ENCODE measurements around the gene KRT83.

Gene KRT83

DNA sequence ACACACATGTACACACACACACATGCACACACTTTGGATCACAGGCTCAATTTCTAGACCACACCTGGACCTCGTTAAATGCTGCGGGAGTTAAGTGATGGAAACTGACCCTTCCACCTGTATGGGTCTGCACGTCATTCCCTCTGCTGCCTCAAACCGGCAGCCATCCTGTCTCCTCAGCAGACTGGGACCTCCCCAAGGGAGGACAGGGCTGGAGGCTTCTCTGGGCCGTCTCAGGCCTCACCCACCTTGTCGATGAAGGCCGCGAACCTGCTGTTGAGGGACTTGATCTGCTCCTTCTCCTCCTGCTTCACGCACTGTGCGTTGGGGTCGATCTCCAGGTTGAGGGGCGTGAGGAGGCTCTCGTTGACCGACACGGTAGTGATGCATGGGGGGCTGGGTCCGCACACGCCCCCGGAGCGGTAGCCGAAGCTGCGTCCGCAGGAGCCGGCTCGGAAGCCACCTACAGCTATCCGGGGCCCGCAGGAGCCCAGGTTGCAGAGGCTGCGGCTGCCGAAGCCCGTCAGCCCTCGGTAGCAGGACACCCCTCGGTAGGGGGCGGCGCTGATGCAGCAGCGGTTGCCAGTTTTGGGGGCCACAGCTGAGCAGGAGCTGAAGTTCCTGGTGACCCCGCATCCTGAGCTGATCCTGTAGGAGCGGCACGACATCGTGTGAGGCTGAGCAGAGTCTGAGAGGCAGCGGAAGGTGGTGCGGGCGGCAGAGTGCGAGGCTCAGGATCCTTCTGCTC, 45.7 kb upstream of the KRT83 start, which contains the start of gene KRT85:
Gene KRT85 (minus strand): TSS at position 744 of the 748 bp plus-strand sequence. CDS start 76 bp downstream, at position 668.
- Histone ChIP-seq H3K9me3 (no peaks in the 10 kb centered on the region), H3K27ac (no peak within 1 kb of the TSS), H3K4me1 (ENCODE audit: control insufficient read depth in 1 of 2, insufficient read depth in 1 of 2, low read depth in 1 of 2, low read length in 1 of 2) (no peaks in the 10 kb centered on the region), H3K36me3 (no peaks in the 10 kb centered on the region), H3K4me3 (ENCODE audit: low read depth in 1 of 2, low read length in 1 of 2) (no peak within 1 kb of the TSS), H3K27me3 (peaks cover 6% of the 10 kb centered on the region)
- TF ChIP-seq, protein P1, sequence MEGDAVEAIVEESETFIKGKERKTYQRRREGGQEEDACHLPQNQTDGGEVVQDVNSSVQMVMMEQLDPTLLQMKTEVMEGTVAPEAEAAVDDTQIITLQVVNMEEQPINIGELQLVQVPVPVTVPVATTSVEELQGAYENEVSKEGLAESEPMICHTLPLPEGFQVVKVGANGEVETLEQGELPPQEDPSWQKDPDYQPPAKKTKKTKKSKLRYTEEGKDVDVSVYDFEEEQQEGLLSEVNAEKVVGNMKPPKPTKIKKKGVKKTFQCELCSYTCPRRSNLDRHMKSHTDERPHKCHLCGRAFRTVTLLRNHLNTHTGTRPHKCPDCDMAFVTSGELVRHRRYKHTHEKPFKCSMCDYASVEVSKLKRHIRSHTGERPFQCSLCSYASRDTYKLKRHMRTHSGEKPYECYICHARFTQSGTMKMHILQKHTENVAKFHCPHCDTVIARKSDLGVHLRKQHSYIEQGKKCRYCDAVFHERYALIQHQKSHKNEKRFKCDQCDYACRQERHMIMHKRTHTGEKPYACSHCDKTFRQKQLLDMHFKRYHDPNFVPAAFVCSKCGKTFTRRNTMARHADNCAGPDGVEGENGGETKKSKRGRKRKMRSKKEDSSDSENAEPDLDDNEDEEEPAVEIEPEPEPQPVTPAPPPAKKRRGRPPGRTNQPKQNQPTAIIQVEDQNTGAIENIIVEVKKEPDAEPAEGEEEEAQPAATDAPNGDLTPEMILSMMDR (IDR thresholded peaks at IDR 0.05), result no peak

DNA sequence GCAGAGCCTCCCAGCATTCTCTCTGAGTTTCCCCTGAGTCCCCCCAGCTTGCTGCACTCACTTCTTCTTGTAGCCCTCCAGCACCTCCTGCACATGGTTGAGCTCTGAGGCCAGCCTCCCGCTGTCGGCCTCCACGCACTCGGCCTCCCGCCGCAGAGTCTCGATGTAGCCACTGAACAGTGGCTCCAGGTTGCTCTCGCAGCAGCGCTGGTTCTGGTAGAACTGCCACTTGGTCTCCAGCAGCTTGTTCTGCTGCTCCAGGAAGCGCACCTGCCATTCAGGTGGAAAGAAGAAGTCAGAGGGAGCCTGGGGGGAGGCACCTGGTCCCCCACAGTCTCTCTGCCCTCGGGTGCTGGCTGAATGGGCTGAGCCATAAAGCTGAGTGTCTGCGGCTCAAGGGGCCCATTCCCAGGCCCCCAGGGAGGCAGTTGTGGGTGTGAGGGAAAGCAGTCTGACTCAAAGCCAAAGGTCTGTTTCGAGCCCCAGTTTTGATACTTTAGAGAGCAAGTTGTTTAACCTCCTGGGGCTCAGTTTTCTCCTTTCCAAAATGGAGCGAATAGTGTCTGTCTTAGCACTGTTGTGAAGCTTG, 43.8 kb upstream of the KRT83 start:
- Histone ChIP-seq H3K27me3 (peaks cover 6% of the 10 kb centered on the region), H3K4me3 (ENCODE audit: low read depth in 1 of 2, low read length in 1 of 2) (no peak overlapping the region), H3K4me1 (ENCODE audit: control insufficient read depth in 1 of 2, insufficient read depth in 1 of 2, low read depth in 1 of 2, low read length in 1 of 2) (no peaks in the 10 kb centered on the region), H3K36me3 (no peaks in the 10 kb centered on the region), H3K9me3 (no peaks in the 10 kb centered on the region), H3K27ac (no peak overlapping the region)
- TF ChIP-seq, protein P1 (IDR thresholded peaks at IDR 0.05), result no peak

DNA sequence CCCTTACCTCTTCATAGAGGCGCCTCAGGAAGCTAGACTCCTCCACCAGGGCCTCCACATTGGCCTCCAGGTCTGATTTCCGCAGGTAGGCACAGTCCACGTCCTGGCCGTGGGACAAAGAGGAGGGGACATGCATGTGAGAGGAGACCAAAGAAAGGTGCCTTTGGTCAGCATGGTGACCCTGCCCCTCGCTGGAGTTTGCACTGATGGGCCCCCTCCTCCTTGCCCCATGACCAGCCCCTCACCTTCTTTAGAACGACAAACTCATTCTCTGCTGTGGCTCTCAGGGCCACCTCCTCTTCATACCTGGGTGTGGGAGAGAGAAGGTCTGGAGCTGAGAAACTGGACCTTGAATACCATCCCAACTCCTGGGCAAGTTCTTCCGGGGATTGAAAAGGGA, 42.9 kb upstream of the KRT83 start:
- peaks cover 6% of the 10 kb centered on the region for H3K27me3 ChIP-seq
- no peak overlapping the region for H3K27ac ChIP-seq
- H3K4me1 ChIP-seq (ENCODE audit: control insufficient read depth in 1 of 2, insufficient read depth in 1 of 2, low read depth in 1 of 2, low read length in 1 of 2), result no peaks in the 10 kb centered on the region
- TF ChIP-seq, protein P1 (IDR thresholded peaks at IDR 0.05), result no peak
- H3K4me3 ChIP-seq (ENCODE audit: low read depth in 1 of 2, low read length in 1 of 2), result no peak overlapping the region
- H3K9me3 ChIP-seq, result no peaks in the 10 kb centered on the region
- H3K36me3 ChIP-seq, result no peaks in the 10 kb centered on the region

DNA sequence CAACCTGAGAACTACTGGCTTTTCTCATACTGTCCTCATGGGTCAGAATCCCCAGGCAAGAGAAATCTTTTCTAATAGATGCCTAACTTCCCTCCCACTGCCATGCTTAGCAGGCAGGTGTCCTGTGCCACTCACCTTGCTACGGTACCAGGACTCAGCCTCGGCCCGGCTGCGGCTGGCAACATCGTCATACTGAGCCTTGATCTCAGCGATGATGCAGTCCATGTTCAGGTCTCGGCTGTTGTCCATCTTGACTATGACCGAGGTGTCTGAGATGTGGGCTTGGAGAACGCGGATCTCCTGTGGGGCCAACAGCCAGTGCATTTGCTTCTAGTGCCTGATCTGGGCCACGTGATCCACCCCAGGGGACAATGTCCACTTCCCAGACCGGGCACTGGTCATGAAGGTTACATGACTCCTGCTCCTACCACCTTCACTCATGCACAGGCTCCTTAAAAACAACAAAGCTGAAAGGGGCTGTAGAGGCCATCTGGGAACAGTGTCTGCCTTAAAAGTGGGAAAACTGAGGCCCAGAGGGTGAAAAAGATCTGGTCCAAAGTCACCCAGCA, 42.0 kb upstream of the KRT83 start:
- H3K36me3 ChIP-seq, result no peaks in the 10 kb centered on the region
- H3K4me1 ChIP-seq (ENCODE audit: control insufficient read depth in 1 of 2, insufficient read depth in 1 of 2, low read depth in 1 of 2, low read length in 1 of 2), result no peaks in the 10 kb centered on the region
- H3K27ac ChIP-seq, result no peak overlapping the region
- H3K9me3 ChIP-seq, result no peaks in the 10 kb centered on the region
- H3K4me3 ChIP-seq (ENCODE audit: low read depth in 1 of 2, low read length in 1 of 2), result no peak overlapping the region
- no peaks in the 10 kb centered on the region for H3K27me3 ChIP-seq
- TF ChIP-seq, protein P1 (IDR thresholded peaks at IDR 0.05), result no peak

DNA sequence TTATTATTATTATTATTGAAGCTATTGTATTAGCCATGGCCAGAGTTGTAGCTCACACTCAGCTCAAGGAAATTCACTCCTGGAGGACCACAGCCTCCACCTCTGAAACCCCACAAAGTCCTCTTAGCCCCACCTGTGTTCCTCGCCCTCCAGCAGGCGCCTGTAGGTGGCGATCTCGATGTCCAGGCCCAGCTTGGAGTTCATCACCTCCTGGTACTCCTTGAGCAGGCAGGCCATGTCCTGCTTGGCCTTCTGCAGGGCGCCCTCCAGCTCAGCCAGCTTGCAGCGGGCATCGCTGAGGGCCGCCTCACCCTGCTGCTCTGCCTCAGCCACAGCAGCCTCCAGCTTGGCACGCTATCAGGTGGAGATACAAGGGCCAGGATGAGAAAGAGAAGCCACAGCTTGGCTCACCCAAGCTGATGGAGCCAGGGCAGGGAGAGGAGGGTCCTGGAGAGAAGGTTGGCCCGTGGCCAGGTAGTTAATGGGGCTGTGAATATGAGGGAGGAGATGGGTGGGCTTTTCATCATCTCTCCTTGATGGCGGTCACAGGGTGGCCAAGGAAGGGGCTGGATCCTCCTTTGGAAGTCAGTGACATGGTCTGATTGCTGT, 41.0 kb upstream of the KRT83 start:
- Histone ChIP-seq H3K9me3 (no peaks in the 10 kb centered on the region), H3K36me3 (no peaks in the 10 kb centered on the region), H3K4me3 (ENCODE audit: low read depth in 1 of 2, low read length in 1 of 2) (no peak overlapping the region), H3K27ac (no peak overlapping the region), H3K4me1 (ENCODE audit: control insufficient read depth in 1 of 2, insufficient read depth in 1 of 2, low read depth in 1 of 2, low read length in 1 of 2) (no peaks in the 10 kb centered on the region), H3K27me3 (peaks cover 6% of the 10 kb centered on the region)
- TF ChIP-seq, protein P1 (IDR thresholded peaks at IDR 0.05), result no peak

Measured in neutrophil (primary cell).